ENCODE results near the gene SLC25A33.
"Not testable (repeated sequence)": the region's sequence is repeated elsewhere in the genome, so short reads cannot be mapped to it uniquely, and the experiment has no call there.

Gene SLC25A33

GRCh38 chr1:9539165-9539828 is at the start of gene SLC25A33:
SLC25A33 (plus strand) TSS chr1:9539465; CDS start chr1:9539692, 227 bp downstream.
- peak; percentile 98 for DNase-seq (ENCODE audit: low read depth)

GRCh38 chr1:9490605-9491339 is 48.5 kb upstream of the SLC25A33 start:
- DNase-seq (ENCODE audit: low read depth) = peak; percentile 79

GRCh38 chr1:9493326-9493725 is 45.9 kb upstream of the SLC25A33 start:
- no peak for DNase-seq (ENCODE audit: low read depth)

- peak; percentile 70 for DNase-seq (ENCODE audit: low read depth)
Observed at GRCh38 chr1:9494936-9495758, 44.1 kb upstream of the SLC25A33 start.

GRCh38 chr1:9495854-9496374 is 43.4 kb upstream of the SLC25A33 start:
- no peak for DNase-seq (ENCODE audit: low read depth)

- DNase-seq (ENCODE audit: low read depth) = no peak
Observed at GRCh38 chr1:9500756-9501754, 38.2 kb upstream of the SLC25A33 start.

- no peak for DNase-seq (ENCODE audit: low read depth)
Observed at GRCh38 chr1:9503001-9503675, 36.1 kb upstream of the SLC25A33 start.

- no peak for DNase-seq (ENCODE audit: low read depth)
Observed at GRCh38 chr1:9505143-9505542, 34.1 kb upstream of the SLC25A33 start.

- DNase-seq (ENCODE audit: low read depth) = no peak
Observed at GRCh38 chr1:9506901-9507300, 32.4 kb upstream of the SLC25A33 start.

GRCh38 chr1:9510130-9510529 is 29.1 kb upstream of the SLC25A33 start:
- DNase-seq (ENCODE audit: low read depth) = no peak

GRCh38 chr1:9515550-9515949 is 23.7 kb upstream of the SLC25A33 start:
- not testable (repeated sequence) for DNase-seq (ENCODE audit: low read depth)

GRCh38 chr1:9518454-9518998 is 20.7 kb upstream of the SLC25A33 start:
- no peak for DNase-seq (ENCODE audit: low read depth)

GRCh38 chr1:9520411-9520810 is 18.9 kb upstream of the SLC25A33 start:
- DNase-seq (ENCODE audit: low read depth) = no peak

GRCh38 chr1:9529190-9529589 is 10.1 kb upstream of the SLC25A33 start:
- no peak for DNase-seq (ENCODE audit: low read depth)

GRCh38 chr1:9530320-9530719 is 8.9 kb upstream of the SLC25A33 start:
- no peak for DNase-seq (ENCODE audit: low read depth)

GRCh38 chr1:9534953-9535352 is 4.3 kb upstream of the SLC25A33 start:
- no peak for DNase-seq (ENCODE audit: low read depth)

- DNase-seq (ENCODE audit: low read depth) = no peak
Observed at GRCh38 chr1:9536301-9536700, 3.0 kb upstream of the SLC25A33 start.

GRCh38 chr1:9537863-9538668 is 1.2 kb upstream of the SLC25A33 start:
- no peak for DNase-seq (ENCODE audit: low read depth)

- peak; percentile 5 for DNase-seq (ENCODE audit: low read depth)
Observed at GRCh38 chr1:9538669-9539164, 548 bp upstream of the SLC25A33 start.

All from activated T-cell treated with anti-CD3 and anti-CD28 coated beads for 48 hours (primary cell).